ENCODE results near the gene YPEL2.
"Not testable (repeated sequence)": the region's sequence is repeated elsewhere in the genome, so short reads cannot be mapped to it uniquely, and the experiment has no call there.

YPEL2 gene

DNA sequence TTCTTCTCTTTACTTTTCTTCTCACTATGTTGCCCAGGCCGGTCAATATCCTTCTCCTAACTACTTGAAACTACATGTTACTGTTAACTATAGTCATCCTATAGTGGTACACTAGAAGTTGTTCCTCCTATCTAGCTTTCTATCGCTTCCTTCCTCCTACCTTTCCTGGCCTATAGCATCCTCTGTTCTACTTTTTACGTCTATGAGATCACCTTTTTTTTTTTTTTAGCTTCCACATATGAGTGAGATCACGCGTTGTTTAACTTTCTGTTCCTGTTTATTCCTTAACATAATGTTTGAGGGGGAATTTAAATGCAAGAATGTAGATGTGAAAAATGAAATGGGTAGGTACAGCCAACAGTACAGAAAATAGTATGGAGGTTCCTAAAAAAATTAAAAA is 30.5 kb upstream of the YPEL2 start:
- Histone ChIP-seq H3K4me3 (ENCODE audit: low read length) (no peak overlapping the region), H3K9me3 (ENCODE audit: insufficient read depth, low read depth, low read length) (no peaks in the 10 kb centered on the region), H3K4me1 (ENCODE audit: insufficient read depth, low read length) (0 out of 2 replicates have a peak, but pooled peaks cover 5% of the 10 kb centered on the region), H3K27ac (ENCODE audit: low read depth, low read length) (no peak overlapping the region), H3K9ac (ENCODE audit: low read depth, low read length) (no peak overlapping the region), H3K36me3 (ENCODE audit: insufficient read depth, low read length) (no peaks in the 10 kb centered on the region), H3K27me3 (ENCODE audit: insufficient read depth, low read length) (no peaks in the 10 kb centered on the region)
- WGBS, result 92% methylated on average over 3 of the region's 5 CpGs

DNA sequence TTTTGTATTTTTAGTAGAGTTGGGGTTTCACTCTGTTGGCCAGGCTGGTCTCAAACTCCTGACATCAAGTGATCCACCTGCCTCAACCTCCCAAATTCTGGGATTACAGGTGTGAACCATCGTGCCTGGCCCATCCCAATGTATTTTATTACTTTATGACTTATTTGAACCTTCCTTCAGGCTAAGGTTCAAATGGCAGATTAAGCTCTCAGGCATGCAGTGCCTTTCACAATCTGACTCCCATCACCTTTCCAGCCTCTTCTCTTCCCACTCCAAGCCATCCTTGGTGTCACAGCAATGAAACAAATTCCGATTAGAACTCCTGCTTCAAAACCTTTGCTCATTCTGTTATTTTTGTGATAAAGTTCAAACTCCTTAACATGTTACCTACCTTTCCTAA is 26.6 kb upstream of the YPEL2 start:
- Histone ChIP-seq H3K27me3 (ENCODE audit: insufficient read depth, low read length) (no peaks in the 10 kb centered on the region), H3K4me1 (ENCODE audit: insufficient read depth, low read length) (no peaks in the 10 kb centered on the region), H3K9ac (ENCODE audit: low read depth, low read length) (no peak overlapping the region), H3K27ac (ENCODE audit: low read depth, low read length) (no peak overlapping the region), H3K4me3 (ENCODE audit: low read length) (no peak overlapping the region), H3K36me3 (ENCODE audit: insufficient read depth, low read length) (no peaks in the 10 kb centered on the region), H3K9me3 (ENCODE audit: insufficient read depth, low read depth, low read length) (no peaks in the 10 kb centered on the region)
- 91% methylated on average over 2 of the region's 2 CpGs for WGBS

- H3K27me3 ChIP-seq (ENCODE audit: insufficient read depth, low read length), result no peaks in the 10 kb centered on the region
- no peak overlapping the region for H3K9ac ChIP-seq (ENCODE audit: low read depth, low read length)
- no peak overlapping the region for H3K4me3 ChIP-seq (ENCODE audit: low read length)
- H3K4me1 ChIP-seq (ENCODE audit: insufficient read depth, low read length), result no peaks in the 10 kb centered on the region
- WGBS, result 85% methylated on average over 6 of the region's 6 CpGs
- H3K27ac ChIP-seq (ENCODE audit: low read depth, low read length), result no peak overlapping the region
- H3K9me3 ChIP-seq (ENCODE audit: insufficient read depth, low read depth, low read length), result no peaks in the 10 kb centered on the region
- H3K36me3 ChIP-seq (ENCODE audit: insufficient read depth, low read length), result no peaks in the 10 kb centered on the region
These were observed 21.1 kb upstream of the YPEL2 start for GRCh38 chr17:59310263-59310920.

DNA sequence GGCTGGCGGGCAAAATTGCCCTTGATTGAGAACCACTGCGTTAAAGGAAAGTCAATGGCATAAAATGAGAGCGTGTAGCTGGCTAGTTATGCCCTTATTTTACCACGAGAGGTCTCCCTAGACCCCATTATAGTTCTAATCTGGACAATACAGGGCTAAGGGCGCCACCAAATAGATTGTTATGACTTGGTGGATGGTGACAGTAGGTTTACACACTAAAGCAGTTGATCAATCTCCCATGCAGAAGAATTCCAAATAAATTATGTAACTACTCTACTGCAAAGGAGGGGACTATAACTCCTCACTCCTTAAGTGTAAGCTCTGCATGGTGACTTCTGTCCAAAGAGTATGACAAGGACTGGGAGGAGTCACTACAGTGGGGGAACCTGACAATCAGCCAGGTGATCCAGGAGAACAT is 20.4 kb upstream of the YPEL2 start:
- Histone ChIP-seq H3K27ac (ENCODE audit: low read depth, low read length) (no peak overlapping the region), H3K36me3 (ENCODE audit: insufficient read depth, low read length) (no peaks in the 10 kb centered on the region), H3K4me1 (ENCODE audit: insufficient read depth, low read length) (no peaks in the 10 kb centered on the region), H3K9me3 (ENCODE audit: insufficient read depth, low read depth, low read length) (no peaks in the 10 kb centered on the region), H3K27me3 (ENCODE audit: insufficient read depth, low read length) (no peaks in the 10 kb centered on the region), H3K4me3 (ENCODE audit: low read length) (no peak overlapping the region), H3K9ac (ENCODE audit: low read depth, low read length) (no peak overlapping the region)
- 13% methylated on average over 4 of the region's 5 CpGs for WGBS

- H3K36me3 ChIP-seq (ENCODE audit: insufficient read depth, low read length); H3K27ac ChIP-seq (ENCODE audit: low read depth, low read length); H3K27me3 ChIP-seq (ENCODE audit: insufficient read depth, low read length); H3K9me3 ChIP-seq (ENCODE audit: insufficient read depth, low read depth, low read length); H3K4me3 ChIP-seq (ENCODE audit: low read length); H3K9ac ChIP-seq (ENCODE audit: low read depth, low read length); H3K4me1 ChIP-seq (ENCODE audit: insufficient read depth, low read length): not testable (repeated sequence)
- WGBS, result 93% methylated on average over 7 of the region's 7 CpGs
These were observed 19.9 kb upstream of the YPEL2 start for GRCh38 chr17:59311521-59311920.

- Histone ChIP-seq H3K9ac (ENCODE audit: low read depth, low read length) (no peak overlapping the region), H3K9me3 (ENCODE audit: insufficient read depth, low read depth, low read length) (no peaks in the 10 kb centered on the region), H3K36me3 (ENCODE audit: insufficient read depth, low read length) (no peaks in the 10 kb centered on the region), H3K27me3 (ENCODE audit: insufficient read depth, low read length) (no peaks in the 10 kb centered on the region), H3K27ac (ENCODE audit: low read depth, low read length) (no peak overlapping the region), H3K4me1 (ENCODE audit: insufficient read depth, low read length) (no peaks in the 10 kb centered on the region), H3K4me3 (ENCODE audit: low read length) (no peak overlapping the region)
- WGBS, result 90% methylated on average over 4 of the region's 4 CpGs
These were observed 15.6 kb upstream of the YPEL2 start for GRCh38 chr17:59315866-59316265.

DNA sequence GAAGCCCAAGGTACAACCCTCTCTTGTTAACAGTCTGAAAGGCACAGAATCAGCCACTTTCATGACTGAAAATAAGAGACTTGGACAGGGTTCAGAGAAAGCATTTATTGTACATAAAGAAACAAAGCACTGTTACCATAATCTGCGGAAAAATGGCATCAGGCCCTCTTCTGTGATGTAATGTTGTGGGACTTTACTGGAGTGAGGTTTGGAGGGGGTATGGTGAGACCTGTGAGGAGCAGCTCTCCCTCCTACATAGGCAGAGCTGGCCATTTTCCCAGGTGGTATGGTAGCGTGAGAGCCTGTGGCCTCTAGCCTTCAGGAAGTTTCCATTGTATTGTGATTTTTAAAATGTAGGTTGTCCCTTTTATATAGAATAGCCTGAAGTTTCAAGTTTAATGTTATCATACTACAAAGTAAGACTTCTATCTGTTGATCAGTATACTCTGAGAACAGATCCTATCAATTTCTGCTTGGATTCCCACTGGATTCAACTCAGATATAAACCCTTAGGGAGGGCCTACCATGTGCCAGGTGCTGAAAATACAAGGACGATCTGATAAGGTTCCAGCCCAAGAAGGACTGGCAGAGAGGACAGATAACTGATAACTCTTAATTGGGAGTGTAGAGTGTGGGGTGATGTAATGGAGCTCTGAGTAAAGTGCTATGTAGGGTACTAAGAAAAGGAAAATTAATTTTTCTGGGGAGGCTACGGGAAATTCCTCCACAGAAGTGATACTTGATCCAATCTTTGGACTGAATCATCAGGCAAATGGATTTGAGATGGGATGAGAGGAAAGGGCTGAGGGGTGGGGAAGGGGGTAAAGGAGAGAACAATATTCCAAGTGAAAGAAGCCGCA is 4.1 kb upstream of the YPEL2 start:
- Histone ChIP-seq H3K27me3 (ENCODE audit: insufficient read depth, low read length) (peaks cover 4% of the 10 kb centered on the region), H3K9ac (ENCODE audit: low read depth, low read length) (no peak overlapping the region), H3K4me1 (ENCODE audit: insufficient read depth, low read length) (peaks cover 23% of the 10 kb centered on the region), H3K27ac (ENCODE audit: low read depth, low read length) (no peak overlapping the region), H3K36me3 (ENCODE audit: insufficient read depth, low read length) (no peaks in the 10 kb centered on the region), H3K9me3 (ENCODE audit: insufficient read depth, low read depth, low read length) (no peaks in the 10 kb centered on the region), H3K4me3 (ENCODE audit: low read length) (no peak overlapping the region)
- 92% methylated on average over 5 of the region's 5 CpGs for WGBS

GRCh38 chr17:59327981-59328290 is 3.5 kb upstream of the YPEL2 start:
- Histone ChIP-seq H3K4me1 (ENCODE audit: insufficient read depth, low read length) (peaks cover 23% of the 10 kb centered on the region), H3K27ac (ENCODE audit: low read depth, low read length) (no peak overlapping the region), H3K9ac (ENCODE audit: low read depth, low read length) (no peak overlapping the region), H3K4me3 (ENCODE audit: low read length) (no peak overlapping the region), H3K27me3 (ENCODE audit: insufficient read depth, low read length) (peaks cover 10% of the 10 kb centered on the region), H3K36me3 (ENCODE audit: insufficient read depth, low read length) (no peaks in the 10 kb centered on the region), H3K9me3 (ENCODE audit: insufficient read depth, low read depth, low read length) (no peaks in the 10 kb centered on the region)

DNA sequence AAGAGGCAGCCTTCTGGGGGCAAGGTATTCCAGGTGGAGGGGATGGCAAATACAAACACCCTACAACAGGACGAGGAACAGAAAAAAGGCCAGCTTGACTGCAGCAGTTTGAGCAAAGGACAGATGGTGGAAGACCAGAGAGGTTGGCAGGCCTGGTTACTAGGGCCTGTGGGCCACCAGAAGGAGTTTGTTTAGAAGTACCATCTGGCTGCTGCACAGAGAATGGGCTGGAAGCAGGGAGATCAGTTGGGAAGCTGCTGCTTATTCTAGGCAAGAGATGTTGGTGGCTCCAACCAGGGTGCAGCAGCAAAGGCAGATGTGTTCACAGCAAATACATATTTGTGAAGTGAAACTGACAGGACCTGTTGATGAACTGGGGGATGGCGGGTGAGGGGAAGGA is 2.9 kb upstream of the YPEL2 start:
- no peak overlapping the region for H3K9ac ChIP-seq (ENCODE audit: low read depth, low read length)
- H3K27me3 ChIP-seq (ENCODE audit: insufficient read depth, low read length), result peaks cover 16% of the 10 kb centered on the region
- WGBS, result 87% methylated on average over 2 of the region's 2 CpGs
- H3K4me1 ChIP-seq (ENCODE audit: insufficient read depth, low read length), result peaks cover 23% of the 10 kb centered on the region
- no peaks in the 10 kb centered on the region for H3K36me3 ChIP-seq (ENCODE audit: insufficient read depth, low read length)
- H3K9me3 ChIP-seq (ENCODE audit: insufficient read depth, low read depth, low read length), result no peaks in the 10 kb centered on the region
- no peak overlapping the region for H3K27ac ChIP-seq (ENCODE audit: low read depth, low read length)
- H3K4me3 ChIP-seq (ENCODE audit: low read length), result no peak overlapping the region

DNA sequence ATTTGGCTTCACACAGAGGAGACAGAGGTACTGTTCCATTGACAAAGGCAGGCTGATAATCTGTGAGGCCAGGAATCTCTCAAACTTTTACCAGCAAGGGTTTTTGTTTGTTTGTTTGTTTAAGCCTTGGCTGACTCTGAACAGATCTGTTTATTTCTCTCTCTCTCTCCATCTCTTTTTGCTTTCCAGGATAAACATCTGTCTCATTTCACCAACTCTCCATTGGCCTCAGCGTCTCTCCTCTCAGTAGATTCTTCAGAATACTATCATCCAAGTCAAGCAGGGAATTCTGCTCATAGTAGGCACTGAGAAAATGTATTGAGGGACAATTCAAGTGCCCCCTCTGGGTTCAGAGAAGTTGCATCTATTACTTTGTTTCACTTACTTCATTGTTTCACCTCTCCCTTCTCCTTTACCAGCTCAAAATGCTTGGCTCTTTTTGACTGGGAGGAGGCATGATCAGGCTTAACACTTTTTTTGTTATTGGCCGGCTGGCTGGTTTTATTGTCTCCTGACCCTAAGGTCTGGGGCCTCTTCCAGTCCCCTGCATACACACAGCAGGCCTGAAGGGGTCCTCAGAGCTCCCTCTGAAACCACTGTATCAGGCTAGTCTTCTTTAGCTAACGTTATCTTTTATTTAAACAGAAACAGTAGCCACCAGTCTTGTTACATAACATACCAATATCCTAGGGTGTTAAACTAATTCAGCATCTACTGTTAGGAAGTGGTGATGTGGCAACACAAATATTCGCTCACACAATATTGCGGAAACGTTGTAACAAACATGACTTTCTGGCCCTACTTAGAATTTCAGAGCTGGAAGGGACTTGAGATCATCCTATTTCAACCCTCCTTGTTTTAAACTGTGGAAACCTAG is 2.0 kb upstream of the YPEL2 start:
- Histone ChIP-seq H3K9ac (ENCODE audit: low read depth, low read length) (no peak overlapping the region), H3K9me3 (ENCODE audit: insufficient read depth, low read depth, low read length) (no peaks in the 10 kb centered on the region), H3K4me3 (ENCODE audit: low read length) (no peak overlapping the region), H3K4me1 (ENCODE audit: insufficient read depth, low read length) (peaks cover 23% of the 10 kb centered on the region), H3K36me3 (ENCODE audit: insufficient read depth, low read length) (no peaks in the 10 kb centered on the region), H3K27me3 (ENCODE audit: insufficient read depth, low read length) (peaks cover 25% of the 10 kb centered on the region), H3K27ac (ENCODE audit: low read depth, low read length) (no peak overlapping the region; the same call in 1 of the 2 replicates)
- WGBS, result 45% methylated on average over 6 of the region's 6 CpGs
